ENCODE data around the gene LNP1. TPM values are rescaled to one million over a fixed set of nuclear protein-coding genes. Genes with fewer than 3 reads are reported as not detected.

LNP1 gene
- 1 to 10 TPM; 2.3 to 2.4 TPM for total RNA-seq

GRCh38 chr3:100400780-100401673, at the start of gene LNP1, which contains the start of gene TOMM70:
LNP1 (plus strand) TSS chr3:100401539; CDS start chr3:100429730, 28,191 bp downstream.
TOMM70 (minus strand) TSS chr3:100401089; CDS start chr3:100400949, 140 bp downstream.

GRCh38 chr3:100492059-100493006, 91.0 kb downstream of the LNP1 start, which contains the start of gene TMEM45A:
TMEM45A (plus strand) TSS chr3:100492619; CDS start chr3:100555212, 62,593 bp downstream.

Other genes starting within 250 kb of the LNP1 start
- 10 to 100 TPM; 29.6 to 32.7 TPM for gene TBC1D23, start 140.5 kb upstream of the LNP1 start, total RNA-seq
- 10 to 100 TPM; 28.0 to 36.8 TPM for gene NIT2, start 66.8 kb upstream of the LNP1 start, total RNA-seq
- 10 to 100 TPM; 39.9 to 57.6 TPM for gene TOMM70, start 450 bp upstream of the LNP1 start, total RNA-seq
- 1 to 10 TPM; 7.9 to 9.7 TPM for gene TMEM45A, start 91.1 kb downstream of the LNP1 start, total RNA-seq
- gene ADGRG7, start 208.1 kb downstream of the LNP1 start, total RNA-seq: not detected

Data from melanocyte of skin (primary cell).